Keratinocyte (primary cell): ENCODE data around the gene KIAA1755.

ENCODE experiments used
- CTCF ChIP-seq, 3 experiments: IDR thresholded peaks in 1 of 3; conservative IDR thresholded peaks in 1 of 3; optimal IDR thresholded peaks in 1 of 3; 2 replicates in 2 of 3; 3 replicates in 1 of 3; pipeline versions ENCODE3 to v1.5.1; 2011; ENCODE audit warnings: low read length in 3 of 3, mild to moderate bottlenecking in 3 of 3, moderate library complexity in 2 of 3, control low read depth in 1 of 3, inconsistent platforms in 1 of 3; ENCODE audit not compliant: insufficient read depth in 2 of 3; ENCODE audit errors: extremely low read depth in 1 of 3
- EZH2 ChIP-seq: IDR thresholded peaks from one replicate; pipeline ENCODE4 v1.6.1; 2012; ENCODE audit warnings: inconsistent platforms, mild to moderate bottlenecking, low read length, moderate library complexity

- TF ChIP-seq CTCF (optimal IDR thresholded peaks at IDR 0.05 in 1 of 3, IDR thresholded peaks at IDR 0.05 in 1 of 3, conservative IDR thresholded peaks at IDR 0.05 in 1 of 3; ENCODE audit: extremely low read depth in 1 of 3, insufficient read depth in 2 of 3, low read length in 3 of 3) (no peak), EZH2 (no peak)
Observed at GRCh38 chr20:38194971-38195504, 65.5 kb downstream of the KIAA1755 start.
